Stomach (tissue), 19 donors: ENCODE measurements around the gene S1PR1. TPM values are rescaled to one million over a fixed set of nuclear protein-coding genes. Genes with fewer than 3 reads are reported as not detected.
"Not testable (repeated sequence)": the region's sequence is repeated elsewhere in the genome, so short reads cannot be mapped to it uniquely, and the experiment has no call there.

Experiments
- DNase-seq, 2 donors: peaks; one replicate each; pipeline versions ENCODE4 v3.0.0 to v3.0.0-alpha.2; 2013 to 2019
- H3K27ac ChIP-seq, 5 donors: fragments of 200-600 bp in 4 of 5; sonication (generic) in 4 of 5; one replicate each; pipeline ENCODE4 v1.5.1; 2013 to 2019; ENCODE audit warnings: mild to moderate bottlenecking in 1 of 5, moderate library complexity in 1 of 5
- H3K27me3 ChIP-seq, 3 donors: fragments of 200-600 bp; sonication (generic); one replicate each; pipeline ENCODE4 v1.5.1; 2017 to 2019; ENCODE audit warnings: mixed run types in 1 of 3
- H3K36me3 ChIP-seq, 4 donors: fragments of 200-600 bp; sonication (generic); 1 replicate in 3 of 4; 2 replicates in 1 of 4; pipeline ENCODE4 v1.5.1; 2016 to 2019
- H3K4me1 ChIP-seq, 4 donors: fragments of 200-600 bp; sonication (generic); one replicate each; pipeline ENCODE4 v1.5.1; 2016 to 2019
- H3K4me3 ChIP-seq, 4 donors: fragments of 200-600 bp; sonication (generic) in 3 of 4; one replicate each; pipeline ENCODE4 v1.5.1; 2016 to 2019; ENCODE audit warnings: mild to moderate bottlenecking in 1 of 4
- H3K9me3 ChIP-seq, 4 donors: fragments of 200-600 bp; sonication (generic); one replicate each; pipeline ENCODE4 v1.5.1; 2016 to 2019
- EP300 ChIP-seq: sonication (generic); formaldehyde crosslinking; IDR thresholded peaks from one replicate; pipeline ENCODE4 v1.6.1; 2017; ENCODE audit warnings: antibody characterized with exemption
- POLR2A ChIP-seq, 4 donors: fragments of 450-650 bp; IDR thresholded peaks; one replicate each; pipeline ENCODE4 v1.6.1; 2016; ENCODE audit warnings: antibody characterized with exemption in 4 of 4, control low read depth in 2 of 4, mild to moderate bottlenecking in 1 of 4, moderate library complexity in 1 of 4
- POLR2AphosphoS5 ChIP-seq, 3 donors: sonication (generic); formaldehyde crosslinking; IDR thresholded peaks; one replicate each; pipeline ENCODE4 v1.6.1; 2016; ENCODE audit warnings: antibody characterized with exemption in 3 of 3
- WGBS, 5 donors: extraction: QIAGEN DNeasy Blood & Tissue Kit in 3 of 5; methylation state at CpG; one replicate each; pipeline versions ENCODE4 v1.1.5 to v1.1.7; 2013 to 2018; 5-methylcytosine and 5-hydroxymethylcytosine counted together
- intact Hi-C: fragments of 100-400 bp; cut with DNase I; formaldehyde crosslinking; loops from one replicate; pipeline ENCODE4 v1.15.1; 2023; ENCODE audit warnings: low total_unique reads
- long read RNA-seq, 10 donors: transcript quantifications; one replicate each; lab custom pipeline, GENCODE V29; 2026
- polyA plus RNA-seq, 3 donors: library from polyadenylated mRNA; stranded (reverse); fragments of 200-250 nt; gene quantifications; one replicate each; pipeline ENCODE4 v1.2.3, GENCODE V29; 2013
- total RNA-seq, 5 donors: library from RNA; depleted of rRNA; stranded (reverse); fragments of >200 nt; gene quantifications; one replicate each; pipeline versions ENCODE4 v1.1.0 to v1.2.3, GENCODE V29; 2014 to 2016
- TF ChIP-seq, protein P1 (sequence below), 7 experiments: fragments of 450-650 bp in 4 of 7; fragments of 200-600 bp in 3 of 7; sonication (generic) in 3 of 7; IDR thresholded peaks; one replicate each; pipeline ENCODE4 v1.5.1; 2016 to 2019; ENCODE audit warnings: antibody characterized with exemption in 7 of 7, control low read depth in 2 of 7, mild to moderate bottlenecking in 1 of 7
- donor health status: healthy with polysubstance abuse.
- donor health status: Bipolar disorder and iron deficiency.
- donor health status: healthy.

Gene S1PR1
- total RNA-seq (10 to 100 TPM in 3 of 5 donors, 1 to 10 TPM in 2; 5.8 to 54.0 (median 14.3) TPM), polyA plus RNA-seq (10 to 100 TPM in 1 of 3 donors, 1 to 10 TPM in 2; 3.7 to 11.6 (median 8.4) TPM)
- long read RNA-seq, donor 1, partial matches to known transcripts = 0 of 5 reads
- long read RNA-seq, donor 1, other reads (novel, unspliced or antisense) = 0 of 5 reads
- long read RNA-seq, donor 2, partial matches to known transcripts = 0 of 1 reads
- long read RNA-seq, donor 2, other reads (novel, unspliced or antisense) = 0 of 1 reads
- long read RNA-seq, donor 3, partial matches to known transcripts = 0 of 2 reads
- long read RNA-seq, donor 3, other reads (novel, unspliced or antisense) = 0 of 2 reads
- long read RNA-seq, donor 4, partial matches to known transcripts = 0 of 1 reads
- long read RNA-seq, donor 4, other reads (novel, unspliced or antisense) = 0 of 1 reads
- long read RNA-seq, donor 5, transcript S1PR1-201 (2 exons, 2,909 nt) = major isoform, 5 of 6 reads
- long read RNA-seq, donor 5, partial matches to known transcripts = 0 of 6 reads
- long read RNA-seq, donor 5, other reads (novel, unspliced or antisense) = 0 of 6 reads
- long read RNA-seq, donor 6 = 0 reads
- long read RNA-seq, donor 7, transcript S1PR1-201 (2 exons, 2,909 nt) = major isoform, 7 of 9 reads
- long read RNA-seq, donor 7, partial matches to known transcripts = 0 of 9 reads
- long read RNA-seq, donor 7, other reads (novel, unspliced or antisense) = 0 of 9 reads
- long read RNA-seq, donor 8, transcript S1PR1-201 (2 exons, 2,909 nt) = major isoform, 5 of 5 reads
- long read RNA-seq, donor 8, partial matches to known transcripts = 0 of 5 reads
- long read RNA-seq, donor 8, other reads (novel, unspliced or antisense) = 0 of 5 reads
- long read RNA-seq, donor 9, transcript S1PR1-201 (2 exons, 2,909 nt) = major isoform, 8 of 21 reads
- long read RNA-seq, donor 9, partial matches to known transcripts = 13 of 21 reads
- long read RNA-seq, donor 9, other reads (novel, unspliced or antisense) = 0 of 21 reads
- long read RNA-seq, donor 10, partial matches to known transcripts = 0 of 1 reads
- long read RNA-seq, donor 10, other reads (novel, unspliced or antisense) = 0 of 1 reads

DNA sequence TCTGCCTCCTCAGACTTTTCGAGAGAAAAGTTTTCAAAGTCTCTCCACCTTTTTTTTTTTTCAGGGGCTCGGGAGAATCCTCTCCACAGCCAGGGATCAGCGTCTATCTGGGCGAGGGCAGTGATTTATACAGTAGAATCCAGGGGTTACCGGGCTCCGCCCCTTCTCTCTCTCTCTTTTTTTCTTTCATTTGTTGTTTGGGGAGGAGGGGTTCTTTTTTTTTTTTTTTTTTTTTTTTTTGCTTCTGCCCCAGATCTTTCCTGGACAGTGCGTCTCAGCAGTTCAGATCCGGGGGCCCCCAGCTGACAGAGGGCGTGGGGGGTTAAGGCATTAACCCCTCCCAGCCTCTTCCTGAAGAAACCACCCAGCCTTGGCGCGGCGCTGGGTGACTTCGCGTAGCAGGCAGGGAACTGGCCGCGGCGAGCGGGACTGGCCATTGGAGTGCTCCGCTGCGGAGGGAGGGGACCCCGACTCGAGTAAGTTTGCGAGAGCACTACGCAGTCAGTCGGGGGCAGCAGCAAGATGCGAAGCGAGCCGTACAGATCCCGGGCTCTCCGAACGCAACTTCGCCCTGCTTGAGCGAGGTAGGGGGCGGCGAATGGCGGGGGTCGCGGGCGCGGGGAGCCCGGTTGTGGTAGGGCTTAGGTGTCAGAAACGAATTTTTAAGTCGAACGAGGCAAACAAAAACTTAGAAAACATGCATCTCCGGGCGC lies at the start of gene S1PR1:
TSS of gene S1PR1 (plus strand) at position 504 of the 713 bp plus-strand sequence. CDS start 1,966 bp downstream, outside the sequence.
- TF ChIP-seq POLR2AphosphoS5 (IDR thresholded peaks at IDR 0.05) (peak; percentile 31 to 69 (median 43)), EP300 (no peak)
- no peaks in the 10 kb centered on the region for H3K9me3 ChIP-seq
- DNase-seq = peak; percentile 50 to 87
- H3K4me1 ChIP-seq = peaks cover 14 to 37% (median 34%) of the 10 kb centered on the region in 4 donors
- peak within 1 kb of the TSS; percentile 54 to 67 (median 60) for H3K4me3 ChIP-seq
- H3K27me3 ChIP-seq = peaks cover 0 to 34% (median 16%) of the 10 kb centered on the region in 3 donors
- no peaks in the 10 kb centered on the region for H3K36me3 ChIP-seq
- peak within 1 kb of the TSS; percentile 64 to 84 (median 77) for H3K27ac ChIP-seq
- intact Hi-C loops = loop anchor here (10.0 kb wide), 1 partner anchor 322 kb away; no protein-coding TSS in a partner anchor
- 1 to 2% (median 2%) methylated on average over 38 to 46 of the region's 46 CpGs for WGBS, 5 donors

- TF ChIP-seq POLR2A (IDR thresholded peaks at IDR 0.05) = no peak
- TF ChIP-seq, protein P1, sequence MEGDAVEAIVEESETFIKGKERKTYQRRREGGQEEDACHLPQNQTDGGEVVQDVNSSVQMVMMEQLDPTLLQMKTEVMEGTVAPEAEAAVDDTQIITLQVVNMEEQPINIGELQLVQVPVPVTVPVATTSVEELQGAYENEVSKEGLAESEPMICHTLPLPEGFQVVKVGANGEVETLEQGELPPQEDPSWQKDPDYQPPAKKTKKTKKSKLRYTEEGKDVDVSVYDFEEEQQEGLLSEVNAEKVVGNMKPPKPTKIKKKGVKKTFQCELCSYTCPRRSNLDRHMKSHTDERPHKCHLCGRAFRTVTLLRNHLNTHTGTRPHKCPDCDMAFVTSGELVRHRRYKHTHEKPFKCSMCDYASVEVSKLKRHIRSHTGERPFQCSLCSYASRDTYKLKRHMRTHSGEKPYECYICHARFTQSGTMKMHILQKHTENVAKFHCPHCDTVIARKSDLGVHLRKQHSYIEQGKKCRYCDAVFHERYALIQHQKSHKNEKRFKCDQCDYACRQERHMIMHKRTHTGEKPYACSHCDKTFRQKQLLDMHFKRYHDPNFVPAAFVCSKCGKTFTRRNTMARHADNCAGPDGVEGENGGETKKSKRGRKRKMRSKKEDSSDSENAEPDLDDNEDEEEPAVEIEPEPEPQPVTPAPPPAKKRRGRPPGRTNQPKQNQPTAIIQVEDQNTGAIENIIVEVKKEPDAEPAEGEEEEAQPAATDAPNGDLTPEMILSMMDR (IDR thresholded peaks at IDR 0.05) = no peak
- no peak for TF ChIP-seq EP300
- TF ChIP-seq POLR2AphosphoS5 (IDR thresholded peaks at IDR 0.05) = no peak
- no peak for DNase-seq
- H3K9me3 ChIP-seq = no peaks in the 10 kb centered on the region
- peak overlapping the region in 1 of 5 donors; percentile 35 for H3K27ac ChIP-seq
- no peaks in the 10 kb centered on the region for H3K36me3 ChIP-seq
- H3K4me3 ChIP-seq = no peak overlapping the region
- intact Hi-C loops = no loop called here
- no peaks in the 10 kb centered on the region for H3K4me1 ChIP-seq
- no peaks in the 10 kb centered on the region for H3K27me3 ChIP-seq
Measured at GRCh38 chr1:101187297-101187696, 49.5 kb upstream of the S1PR1 start.

- no peaks in the 10 kb centered on the region for H3K27me3 ChIP-seq
- no peak overlapping the region for H3K4me3 ChIP-seq
- intact Hi-C loops = no loop called here
- TF ChIP-seq POLR2AphosphoS5 (IDR thresholded peaks at IDR 0.05) = no peak
- TF ChIP-seq POLR2A (IDR thresholded peaks at IDR 0.05) = no peak
- TF ChIP-seq, protein P1 (IDR thresholded peaks at IDR 0.05) = no peak
- TF ChIP-seq EP300 = no peak
- no peak for DNase-seq
- WGBS, 5 donors = 79 to 96% (median 89%) methylated on average over 1 of the region's 1 CpG
- H3K4me1 ChIP-seq = no peaks in the 10 kb centered on the region
- H3K36me3 ChIP-seq = no peaks in the 10 kb centered on the region
- H3K27ac ChIP-seq = no peak overlapping the region
- H3K9me3 ChIP-seq = no peaks in the 10 kb centered on the region
Measured at GRCh38 chr1:101188331-101188730, 48.5 kb upstream of the S1PR1 start.

DNA sequence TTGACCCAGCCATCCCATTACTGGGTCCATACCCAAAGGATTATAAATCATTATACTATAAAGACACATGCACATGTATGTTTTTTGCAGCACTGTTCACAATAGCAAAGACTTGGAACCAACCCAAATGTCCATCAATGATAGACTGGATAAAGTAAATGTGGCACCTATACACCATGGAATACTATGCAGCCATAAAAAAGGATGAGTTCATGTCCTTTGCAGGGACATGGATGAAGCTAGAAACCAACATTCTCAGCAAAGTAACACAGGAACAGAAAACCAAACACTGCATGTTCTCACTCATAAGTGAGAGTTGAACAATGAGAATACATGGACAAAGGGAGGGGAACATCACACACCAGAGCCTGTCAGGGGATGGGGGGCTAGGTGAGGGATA lies 47.9 kb upstream of the S1PR1 start:
- intact Hi-C loops, H3K27me3 ChIP-seq, H3K4me3 ChIP-seq, DNase-seq, H3K36me3 ChIP-seq, H3K9me3 ChIP-seq, H3K27ac ChIP-seq, H3K4me1 ChIP-seq: not testable (repeated sequence)
